Measurements from ENCODE around the gene COL4A1.

GRCh38 chr13:110344320-110344719, 37.4 kb upstream of the COL4A1 start:
- TF ChIP-seq BHLHE40 (IDR thresholded peaks at IDR 0.05; ENCODE audit: borderline replicate concordance) (no peak), ELF4 (IDR thresholded peaks at IDR 0.05) (no peak), HDGF (IDR thresholded peaks at IDR 0.05; ENCODE audit: borderline replicate concordance) (no peak), TARDBP (IDR thresholded peaks at IDR 0.05) (no peak), FOXK2 (IDR thresholded peaks at IDR 0.05) (no peak), SUZ12 (IDR thresholded peaks at IDR 0.05) (no peak), FOXM1 (IDR thresholded peaks at IDR 0.05; ENCODE audit: borderline replicate concordance) (no peak), LEF1 (IDR thresholded peaks at IDR 0.05; ENCODE audit: borderline replicate concordance) (no peak), PKNOX1 (IDR thresholded peaks at IDR 0.05) (no peak), SP1 (IDR thresholded peaks at IDR 0.05) (no peak), FOXA1 (IDR thresholded peaks at IDR 0.05) (no peak)

Data from HEK293T (cell line).